ENCODE results near the gene CAPSL. TPM values are rescaled to one million over a fixed set of nuclear protein-coding genes. Genes with fewer than 3 reads are reported as not detected.

Gene CAPSL
- total and polyA plus RNA-seq, 2 experiments from 2014 or later = 0.19 to 4.5 TPM

- H3K27me3 ChIP-seq (replicated peaks; ENCODE audit: insufficient read depth) = no peaks in the 10 kb centered on the region
- WGBS, 2 experiments (ENCODE audit: low coverage in 1 of 2, low lambda C conversion rate in 2 of 2, missing lambda C conversion rate in 2 of 2) = 71 to 79% methylated on average over 11 of the region's 11 CpGs
- in situ Hi-C loops (cut with MboI) = no loop called here
- H3K79me2 ChIP-seq (ENCODE audit: insufficient read depth) = no peaks in the 10 kb centered on the region
- DNase-seq = no peak
- H3K9ac ChIP-seq = no peak overlapping the region
- 0 out of 2 replicates have a peak, but pooled peaks cover under 1% of the 10 kb centered on the region for H3F3A ChIP-seq (ENCODE audit: insufficient read depth)
- H3K36me3 ChIP-seq (ENCODE audit: low read depth) = no peaks in the 10 kb centered on the region
- H3K27ac ChIP-seq = no peak overlapping the region
- H3K9me2 ChIP-seq (ENCODE audit: insufficient read depth) = no peaks in the 10 kb centered on the region
- no peak overlapping the region for H2AFZ ChIP-seq
- H3K9me3 ChIP-seq (ENCODE audit: low read depth) = no peaks in the 10 kb centered on the region
- H3K4me2 ChIP-seq (ENCODE audit: unreplicated experiment) = no peak overlapping the region
- H3K4me3 ChIP-seq = no peak overlapping the region
- no peaks in the 10 kb centered on the region for H3K4me1 ChIP-seq (ENCODE audit: insufficient read depth)
- no peaks in the 10 kb centered on the region for H4K20me1 ChIP-seq (ENCODE audit: insufficient read depth)
- no peak for TF ChIP-seq EZH2 (IDR thresholded peaks at IDR 0.05; ENCODE audit: insufficient read depth, poor library complexity, severe bottlenecking)
- TF ChIP-seq EZH2phosphoT487 (IDR thresholded peaks at IDR 0.05; ENCODE audit: insufficient read depth, low read depth) = no peak
These were observed 33.8 kb downstream of the CAPSL start for GRCh38 chr5:35904443-35905132.

- in situ Hi-C loops (cut with MboI) = no loop called here
- H3F3A ChIP-seq (ENCODE audit: insufficient read depth) = 0 out of 2 replicates have a peak, but pooled peaks cover 9% of the 10 kb centered on the region
- H3K36me3 ChIP-seq (ENCODE audit: low read depth) = no peaks in the 10 kb centered on the region
- no peaks in the 10 kb centered on the region for H3K9me3 ChIP-seq (ENCODE audit: low read depth)
- no peak overlapping the region for H3K9ac ChIP-seq
- H3K4me1 ChIP-seq (ENCODE audit: insufficient read depth) = peaks cover 7% of the 10 kb centered on the region; the same call in 1 of the 2 replicates
- no peak for TF ChIP-seq EZH2phosphoT487 (IDR thresholded peaks at IDR 0.05; ENCODE audit: insufficient read depth, low read depth)
- TF ChIP-seq EZH2 (IDR thresholded peaks at IDR 0.05; ENCODE audit: insufficient read depth, poor library complexity, severe bottlenecking) = no peak
- no peaks in the 10 kb centered on the region for H3K27me3 ChIP-seq (replicated peaks; ENCODE audit: insufficient read depth)
- no peak overlapping the region for H3K4me2 ChIP-seq (ENCODE audit: unreplicated experiment)
- no peaks in the 10 kb centered on the region for H3K79me2 ChIP-seq (ENCODE audit: insufficient read depth)
- 87 to 93% methylated on average over 6 of the region's 6 CpGs for WGBS, 2 experiments (ENCODE audit: low coverage in 1 of 2, low lambda C conversion rate in 2 of 2, missing lambda C conversion rate in 2 of 2)
- no peak overlapping the region for H3K27ac ChIP-seq
- H3K9me2 ChIP-seq (ENCODE audit: insufficient read depth) = no peaks in the 10 kb centered on the region
- no peak for DNase-seq
- H4K20me1 ChIP-seq (ENCODE audit: insufficient read depth) = no peaks in the 10 kb centered on the region
- H2AFZ ChIP-seq = no peak overlapping the region
- no peak overlapping the region for H3K4me3 ChIP-seq
These were observed 34.7 kb downstream of the CAPSL start for GRCh38 chr5:35903631-35904203.

- H3F3A ChIP-seq (ENCODE audit: insufficient read depth) = 0 out of 2 replicates have a peak, but pooled peaks cover 9% of the 10 kb centered on the region
- no peaks in the 10 kb centered on the region for H3K9me2 ChIP-seq (ENCODE audit: insufficient read depth)
- H3K27ac ChIP-seq = no peak overlapping the region
- H3K9me3 ChIP-seq (ENCODE audit: low read depth) = no peaks in the 10 kb centered on the region
- H4K20me1 ChIP-seq (ENCODE audit: insufficient read depth) = no peaks in the 10 kb centered on the region
- H3K36me3 ChIP-seq (ENCODE audit: low read depth) = no peaks in the 10 kb centered on the region
- no peak overlapping the region for H3K9ac ChIP-seq
- H3K79me2 ChIP-seq (ENCODE audit: insufficient read depth) = no peaks in the 10 kb centered on the region
- TF ChIP-seq EZH2 (IDR thresholded peaks at IDR 0.05; ENCODE audit: insufficient read depth, poor library complexity, severe bottlenecking) (no peak), EZH2phosphoT487 (IDR thresholded peaks at IDR 0.05; ENCODE audit: insufficient read depth, low read depth) (no peak)
- H3K4me2 ChIP-seq (ENCODE audit: unreplicated experiment) = no peak overlapping the region
- WGBS, 2 experiments (ENCODE audit: low coverage in 1 of 2, low lambda C conversion rate in 2 of 2, missing lambda C conversion rate in 2 of 2) = 78% methylated on average over 2 of the region's 2 CpGs
- peaks cover 7% of the 10 kb centered on the region; the same call in 1 of the 2 replicates for H3K4me1 ChIP-seq (ENCODE audit: insufficient read depth)
- in situ Hi-C loops (cut with MboI) = no loop called here
- no peaks in the 10 kb centered on the region for H3K27me3 ChIP-seq (replicated peaks; ENCODE audit: insufficient read depth)
- no peak overlapping the region for H3K4me3 ChIP-seq
- no peak for DNase-seq
- no peak overlapping the region for H2AFZ ChIP-seq
These were observed 36.3 kb downstream of the CAPSL start for GRCh38 chr5:35902046-35902672.

GRCh38 chr5:35900972-35901695 lies 37.3 kb downstream of the CAPSL start:
- 0 out of 2 replicates have a peak, but pooled peaks cover 9% of the 10 kb centered on the region for H3F3A ChIP-seq (ENCODE audit: insufficient read depth)
- H3K79me2 ChIP-seq (ENCODE audit: insufficient read depth) = no peaks in the 10 kb centered on the region
- H4K20me1 ChIP-seq (ENCODE audit: insufficient read depth) = no peaks in the 10 kb centered on the region
- no peak overlapping the region for H3K9ac ChIP-seq
- no peak overlapping the region for H3K4me3 ChIP-seq
- in situ Hi-C loops (cut with MboI) = no loop called here
- H3K27ac ChIP-seq = no peak overlapping the region
- H3K4me1 ChIP-seq (ENCODE audit: insufficient read depth) = peaks cover 7% of the 10 kb centered on the region; the same call in 1 of the 2 replicates
- WGBS, 2 experiments (ENCODE audit: low coverage in 1 of 2, low lambda C conversion rate in 2 of 2, missing lambda C conversion rate in 2 of 2) = 90 to 98% methylated on average over 3 of the region's 3 CpGs
- no peaks in the 10 kb centered on the region for H3K9me3 ChIP-seq (ENCODE audit: low read depth)
- no peaks in the 10 kb centered on the region for H3K27me3 ChIP-seq (replicated peaks; ENCODE audit: insufficient read depth)
- no peak for DNase-seq
- no peak overlapping the region for H2AFZ ChIP-seq
- H3K36me3 ChIP-seq (ENCODE audit: low read depth) = no peaks in the 10 kb centered on the region
- TF ChIP-seq EZH2phosphoT487 (IDR thresholded peaks at IDR 0.05; ENCODE audit: insufficient read depth, low read depth) (no peak), EZH2 (IDR thresholded peaks at IDR 0.05; ENCODE audit: insufficient read depth, poor library complexity, severe bottlenecking) (no peak)
- H3K4me2 ChIP-seq (ENCODE audit: unreplicated experiment) = no peak overlapping the region
- H3K9me2 ChIP-seq (ENCODE audit: insufficient read depth) = no peaks in the 10 kb centered on the region
